IMR-90 (cell line): Measurements from ENCODE around the gene ODAD3. TPM values are rescaled to one million over a fixed set of nuclear protein-coding genes. Genes with fewer than 3 reads are reported as not detected.
A peak's percentile ranks its signal among the peaks of the same experiment; 100 is the strongest.

ENCODE experiments used
- BHLHE40 ChIP-seq: fragments of 150-350 bp; IDR thresholded peaks from 2 replicates; pipeline ENCODE4 v1.6.1; 2016; ENCODE audit warnings: mild to moderate bottlenecking, low read depth, low read length
- POLR2A ChIP-seq: IDR thresholded peaks from 2 replicates; pipeline ENCODE4 v1.6.1; 2012; ENCODE audit warnings: mild to moderate bottlenecking, low read depth, low read length
- RAD21 ChIP-seq: IDR thresholded peaks from 2 replicates; pipeline ENCODE4 v1.6.1; 2012; ENCODE audit warnings: low read length, improper control_type of control experiment
- polyA plus RNA-seq, 3 experiments: library from polyadenylated mRNA; depleted of rRNA; stranded (reverse); fragments of >200 nt; gene quantifications; 2 replicates each; pipeline ENCODE4 v1.2.3, GENCODE V29; 2012; ENCODE audit warnings: low replicate concordance in 1 of 3
- total RNA-seq: library from RNA; depleted of rRNA; stranded (reverse); fragments of >200 nt; gene quantifications from 2 replicates; pipeline ENCODE4 v1.2.3, GENCODE V29; 2012
- TF ChIP-seq, protein P1 (sequence below): fragments of 150-350 bp; IDR thresholded peaks from 2 replicates; pipeline ENCODE4 v1.6.1; 2016; ENCODE audit warnings: low read depth, mild to moderate bottlenecking, low read length, moderate library complexity, borderline replicate concordance

The ODAD3 gene
- total and polyA plus RNA-seq, 2 of the 4 experiments (the other 2 are of a cell fraction): under 0.01 to 0.44 TPM

DNA sequence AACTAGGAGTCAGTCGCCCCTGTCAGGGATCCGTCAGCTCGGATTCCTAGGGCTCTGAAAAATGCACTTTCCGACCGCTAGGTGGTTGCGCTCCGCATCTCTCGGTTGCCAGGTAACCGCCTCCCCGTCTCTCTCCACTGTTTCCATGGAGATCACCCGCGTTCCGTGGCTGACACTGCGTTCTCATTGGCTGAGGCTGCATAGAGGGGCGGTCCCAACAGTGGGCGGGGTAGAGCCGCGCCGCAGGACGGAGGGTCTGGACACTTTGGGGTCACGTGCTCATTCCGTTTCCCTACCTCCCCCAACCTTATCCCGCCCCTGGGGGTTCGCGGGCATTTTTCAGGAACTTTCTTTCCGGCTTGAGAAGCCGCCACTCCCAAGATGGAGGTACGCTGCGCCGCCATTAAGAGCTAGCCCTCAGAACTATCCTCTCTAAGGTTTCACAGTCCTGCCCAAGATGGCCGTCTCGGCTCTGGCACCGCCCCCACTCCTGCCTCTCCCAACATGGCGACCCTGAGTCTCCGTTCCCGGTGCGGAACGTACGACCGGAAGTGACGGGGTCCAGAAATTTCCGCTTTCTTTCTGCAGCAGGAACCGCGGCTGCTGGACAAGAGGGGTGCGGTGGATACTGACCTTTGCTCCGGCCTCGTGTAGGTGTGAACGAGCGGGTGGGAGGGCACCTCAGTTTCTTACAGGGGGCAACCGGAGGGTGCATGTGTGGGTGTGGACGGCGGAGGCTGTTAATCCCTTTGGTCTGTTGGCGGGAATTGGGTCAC lies at the start of gene ODAD3, which contains the start of gene PRKCSH (continued):
- TF ChIP-seq, protein P1, sequence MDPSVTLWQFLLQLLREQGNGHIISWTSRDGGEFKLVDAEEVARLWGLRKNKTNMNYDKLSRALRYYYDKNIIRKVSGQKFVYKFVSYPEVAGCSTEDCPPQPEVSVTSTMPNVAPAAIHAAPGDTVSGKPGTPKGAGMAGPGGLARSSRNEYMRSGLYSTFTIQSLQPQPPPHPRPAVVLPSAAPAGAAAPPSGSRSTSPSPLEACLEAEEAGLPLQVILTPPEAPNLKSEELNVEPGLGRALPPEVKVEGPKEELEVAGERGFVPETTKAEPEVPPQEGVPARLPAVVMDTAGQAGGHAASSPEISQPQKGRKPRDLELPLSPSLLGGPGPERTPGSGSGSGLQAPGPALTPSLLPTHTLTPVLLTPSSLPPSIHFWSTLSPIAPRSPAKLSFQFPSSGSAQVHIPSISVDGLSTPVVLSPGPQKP: no peak
- TF ChIP-seq BHLHE40 (peak; percentile 90), RAD21 (peak; percentile 28), POLR2A (no peak)
